GM19328 (cell line): ENCODE data around the gene CHST8.
"Not testable (repeated sequence)": the region's sequence is repeated elsewhere in the genome, so short reads cannot be mapped to it uniquely, and the experiment has no call there.

Experiments used
- ATAC-seq: cut with Tn5 transposase; IDR thresholded peaks from one replicate; pipeline ENCODE4 v1.9.1; 2021; ENCODE audit warnings: mild to moderate bottlenecking, moderate library complexity; ENCODE audit not compliant: unreplicated experiment

The CHST8 gene

DNA sequence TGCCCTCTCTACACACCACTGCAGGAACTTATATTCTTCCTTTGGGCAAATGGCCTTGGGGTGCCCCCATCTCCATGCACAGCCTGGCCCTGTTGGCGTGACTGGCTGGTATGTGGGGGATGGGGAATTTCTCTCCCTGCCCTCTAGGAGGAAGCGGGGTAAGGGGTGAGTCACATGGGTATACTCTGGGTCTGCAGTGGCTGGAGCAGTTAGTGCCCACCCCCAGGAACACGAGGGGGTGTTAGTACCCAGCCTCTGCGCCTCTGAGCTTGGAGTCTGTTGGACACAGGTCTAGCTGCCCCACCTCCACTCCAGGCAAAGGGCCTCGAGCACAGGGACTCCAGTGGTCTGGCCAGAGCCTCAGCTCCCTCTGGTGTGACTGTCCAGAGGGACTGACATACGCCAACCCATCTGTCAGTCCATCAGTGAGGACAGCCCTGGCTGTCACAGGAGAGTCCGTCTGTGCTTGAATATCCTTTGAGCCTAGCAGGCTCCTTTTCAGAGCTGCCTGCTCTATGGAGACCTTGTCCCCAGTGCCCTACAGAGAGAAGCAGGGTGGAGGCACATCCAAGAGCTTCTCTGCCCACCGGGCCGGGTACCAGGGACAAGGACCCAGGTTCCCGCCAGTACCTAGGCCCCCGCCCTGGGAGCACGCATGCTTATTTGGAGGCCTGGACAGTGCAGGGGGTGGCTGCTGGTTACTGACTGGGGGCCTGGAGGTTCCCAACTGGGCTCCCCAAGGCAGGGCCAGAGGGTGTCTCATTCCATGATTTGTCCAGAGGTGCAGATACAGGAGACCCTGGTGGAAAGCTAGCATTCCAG lies 66.6 kb downstream of the CHST8 start:
- no peak for ATAC-seq

DNA sequence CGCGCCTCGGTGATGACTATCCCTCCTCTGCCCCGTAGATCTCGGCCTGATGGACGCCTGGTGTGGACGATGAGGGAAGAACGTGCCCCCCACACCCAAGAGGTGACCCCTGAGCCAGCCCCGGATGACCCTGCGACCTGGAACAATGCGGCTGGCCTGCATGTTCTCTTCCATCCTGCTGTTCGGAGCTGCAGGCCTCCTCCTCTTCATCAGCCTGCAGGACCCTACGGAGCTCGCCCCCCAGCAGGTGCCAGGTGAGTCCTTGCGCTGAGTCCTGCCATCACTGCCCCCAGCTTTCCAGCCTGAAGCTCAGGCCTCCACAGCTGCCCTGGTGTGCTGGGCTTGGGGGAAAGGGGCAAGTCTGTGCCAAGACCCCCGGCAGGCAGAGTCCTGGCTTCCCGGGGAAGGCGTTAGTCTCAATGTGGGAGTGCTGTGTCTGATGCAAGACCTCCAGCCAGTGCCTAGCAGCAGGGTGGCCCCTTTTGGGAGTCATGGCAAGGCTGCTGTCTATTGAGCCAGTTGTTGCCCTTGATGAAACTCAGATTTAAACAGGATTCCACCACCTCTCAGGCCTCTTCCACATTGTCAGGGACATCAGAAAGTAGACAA lies 67.5 kb downstream of the CHST8 start:
- ATAC-seq: no peak

DNA sequence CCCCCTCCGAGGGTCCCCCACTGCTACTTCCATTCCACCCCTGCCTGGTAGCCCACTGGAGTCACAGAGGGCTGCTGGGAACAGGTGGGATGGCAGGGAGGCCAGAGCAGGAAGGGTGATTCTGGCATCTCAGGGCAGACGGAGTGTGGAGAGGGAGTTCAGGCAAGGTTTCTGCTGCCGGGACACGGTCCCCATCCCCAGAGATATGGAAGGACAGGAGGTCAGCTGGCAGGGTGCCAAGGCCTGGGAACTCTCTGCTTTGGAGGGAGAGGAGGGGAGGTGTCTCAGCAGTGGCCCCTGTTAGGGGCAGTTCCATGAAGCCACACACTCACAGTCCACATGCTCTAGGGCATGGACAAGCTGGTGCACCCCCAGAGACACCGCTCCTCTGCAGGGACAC lies 68.1 kb downstream of the CHST8 start:
- ATAC-seq: no peak

DNA sequence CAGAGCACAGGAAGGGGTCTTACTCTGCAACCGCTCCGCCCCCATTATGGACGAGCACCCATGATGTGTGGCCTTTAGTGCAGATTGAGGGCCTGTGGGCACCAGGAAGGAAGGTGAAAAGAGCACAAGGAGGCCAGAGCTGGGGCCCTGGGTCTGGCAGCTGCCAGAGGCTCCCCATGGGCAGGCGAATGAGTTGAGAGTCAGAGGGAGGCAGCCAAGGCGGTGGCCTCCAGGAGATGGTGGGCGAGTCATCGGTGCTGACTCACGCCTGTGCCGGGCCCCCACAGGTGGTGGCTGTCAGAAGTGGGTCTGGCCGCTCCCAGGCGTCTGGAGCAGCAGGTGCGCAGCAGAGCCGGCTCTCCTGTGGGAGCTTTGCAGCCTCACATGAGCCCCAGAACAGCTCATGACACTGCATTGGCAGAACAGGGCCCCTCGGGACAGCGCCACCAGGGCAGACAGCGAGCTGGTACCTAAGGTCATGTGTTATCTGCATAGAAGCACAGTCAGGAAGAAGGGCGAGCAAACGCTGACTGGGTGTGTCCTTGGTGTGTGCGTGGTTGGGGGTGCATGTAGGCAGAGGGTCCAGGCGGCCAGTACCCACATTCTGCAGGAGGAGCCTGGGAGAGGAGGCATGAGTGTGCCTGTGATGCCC lies 68.8 kb downstream of the CHST8 start:
- no peak for ATAC-seq

DNA sequence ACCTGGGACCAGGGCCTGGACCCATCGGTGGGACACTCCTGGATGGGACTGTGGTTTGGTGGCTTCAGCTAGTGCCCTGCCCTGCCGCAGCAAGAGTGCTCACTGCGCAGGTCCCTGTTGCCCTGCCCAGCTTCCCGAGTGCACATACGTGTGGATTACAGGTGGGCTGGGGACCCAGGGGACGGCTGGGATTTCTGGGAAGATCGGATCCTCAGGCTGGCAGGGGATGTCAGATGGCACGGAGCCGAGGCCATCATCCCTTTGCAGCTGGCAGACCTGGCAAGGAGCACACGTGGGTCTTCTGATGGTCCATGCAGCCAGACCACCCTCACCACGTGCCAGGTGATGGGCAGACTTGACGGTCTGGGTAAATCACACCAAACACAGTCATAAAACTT lies 69.3 kb downstream of the CHST8 start:
- ATAC-seq: no peak

DNA sequence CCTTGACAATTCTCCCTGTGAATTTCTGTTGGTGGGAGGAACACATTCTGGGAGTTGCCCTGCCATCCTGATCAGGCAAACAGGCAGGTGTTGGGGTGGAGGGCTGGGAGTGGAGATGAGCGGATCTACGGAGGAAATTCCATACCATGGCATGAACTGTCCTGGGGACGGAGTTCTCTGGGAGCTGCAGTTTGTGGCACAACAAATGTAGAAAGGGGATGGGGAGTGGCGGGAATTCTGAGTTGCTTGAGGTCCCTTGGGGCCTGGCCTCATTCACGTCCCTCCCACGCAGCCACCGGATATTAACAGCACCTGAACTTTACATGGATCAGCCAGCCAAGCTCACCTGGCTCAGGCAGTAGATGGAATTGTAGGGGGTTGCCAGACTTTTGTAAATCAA lies 70.0 kb downstream of the CHST8 start:
- no peak for ATAC-seq

DNA sequence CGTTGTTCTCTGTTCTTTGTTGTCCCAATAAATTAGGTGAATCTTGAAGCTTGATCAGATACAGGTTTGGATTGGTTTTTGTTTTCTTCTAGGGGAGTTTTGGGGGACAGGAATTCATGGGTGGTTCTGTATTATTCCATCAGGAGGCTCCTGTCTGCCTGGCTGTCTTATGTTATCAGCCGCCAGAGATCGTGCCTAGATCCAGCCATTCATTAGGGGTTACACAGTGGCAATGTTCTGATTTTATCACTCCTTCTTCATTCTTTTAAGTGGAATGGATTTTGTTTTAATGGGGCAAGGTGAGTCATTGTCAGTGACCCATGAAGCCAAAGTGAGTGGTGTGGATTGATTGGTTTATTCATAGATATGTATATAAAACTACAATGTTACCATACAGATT lies 71.9 kb downstream of the CHST8 start:
- ATAC-seq: no peak

DNA sequence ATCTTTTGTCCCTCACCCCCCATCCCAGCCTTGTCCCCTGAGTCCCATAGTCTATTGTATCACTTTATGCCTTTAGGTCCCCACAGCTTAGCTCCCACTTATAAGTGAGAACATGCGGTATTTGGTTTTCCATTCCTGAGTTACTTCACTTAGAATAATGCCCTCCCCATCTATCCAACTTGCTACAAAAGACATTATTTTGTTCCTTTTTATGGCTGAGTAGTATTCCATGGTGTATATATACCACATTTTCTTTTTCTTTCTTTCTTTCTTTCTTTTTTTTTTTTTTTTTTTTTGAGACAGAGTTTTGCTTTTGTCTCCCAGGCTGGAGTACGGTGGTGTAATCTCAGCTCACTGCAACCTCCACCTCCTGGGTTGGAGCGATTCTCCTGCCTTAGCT lies 73.8 kb downstream of the CHST8 start:
- ATAC-seq: not testable (repeated sequence)

DNA sequence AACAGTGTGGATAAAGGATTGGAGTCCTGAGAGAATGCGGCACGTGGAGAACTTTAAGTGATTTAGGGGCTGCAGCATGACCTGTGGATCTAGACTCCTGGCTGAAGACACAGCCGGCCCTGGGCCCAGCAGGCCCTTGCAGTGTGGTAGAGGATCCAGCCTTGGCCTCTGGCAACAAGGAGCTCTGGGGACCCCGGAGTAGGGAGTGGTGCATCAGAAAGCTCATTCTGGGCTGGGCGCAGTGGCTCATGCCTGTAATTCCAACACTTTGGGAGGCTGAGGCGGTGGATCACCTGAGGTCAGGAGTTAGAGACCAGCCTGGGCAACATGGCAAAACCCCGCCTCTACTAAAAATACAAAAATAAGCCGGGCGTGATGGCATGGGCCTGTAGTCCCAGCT lies 76.0 kb downstream of the CHST8 start:
- ATAC-seq: no peak

DNA sequence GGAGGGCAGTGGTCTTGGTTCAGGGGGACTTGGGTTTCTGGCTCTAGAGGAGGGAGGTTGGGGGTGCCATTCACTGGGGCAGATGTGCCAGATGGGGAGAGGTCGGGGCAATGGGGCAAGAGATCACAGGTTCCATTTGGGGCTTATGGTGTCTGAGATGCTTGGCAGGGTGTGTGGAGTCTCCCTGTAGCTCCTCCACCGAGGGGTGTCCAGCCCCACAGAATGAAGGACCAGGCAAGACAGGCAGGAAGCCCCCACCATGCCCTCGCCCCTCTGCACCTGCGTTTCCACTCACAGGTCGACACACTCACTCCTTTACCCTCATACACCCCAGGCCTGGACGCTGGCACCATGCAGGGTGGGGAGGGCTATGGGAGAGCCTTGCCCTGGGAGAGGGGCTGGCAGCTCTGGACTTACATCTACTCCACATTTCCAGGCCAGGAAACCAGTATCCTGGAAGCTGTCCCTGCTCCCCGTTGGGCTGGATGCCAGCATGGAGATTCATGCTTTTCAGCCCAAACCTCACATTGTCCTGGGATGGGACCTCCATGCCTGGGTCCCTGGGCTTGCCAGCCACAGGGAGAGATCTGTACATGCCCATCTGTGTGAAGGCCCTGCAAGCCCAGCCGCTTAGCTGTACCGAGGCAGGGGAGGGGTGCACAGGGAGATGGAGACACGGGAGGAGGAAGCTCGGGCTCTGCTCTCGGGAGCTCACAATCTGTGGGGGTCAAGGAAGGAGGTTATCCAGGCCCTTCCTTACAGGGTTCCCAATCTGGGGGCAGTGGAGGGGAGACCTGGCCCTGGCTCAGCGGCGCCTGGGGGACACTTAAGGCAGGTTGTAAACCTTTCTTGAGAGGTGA lies 77.1 kb downstream of the CHST8 start:
- ATAC-seq: no peak

DNA sequence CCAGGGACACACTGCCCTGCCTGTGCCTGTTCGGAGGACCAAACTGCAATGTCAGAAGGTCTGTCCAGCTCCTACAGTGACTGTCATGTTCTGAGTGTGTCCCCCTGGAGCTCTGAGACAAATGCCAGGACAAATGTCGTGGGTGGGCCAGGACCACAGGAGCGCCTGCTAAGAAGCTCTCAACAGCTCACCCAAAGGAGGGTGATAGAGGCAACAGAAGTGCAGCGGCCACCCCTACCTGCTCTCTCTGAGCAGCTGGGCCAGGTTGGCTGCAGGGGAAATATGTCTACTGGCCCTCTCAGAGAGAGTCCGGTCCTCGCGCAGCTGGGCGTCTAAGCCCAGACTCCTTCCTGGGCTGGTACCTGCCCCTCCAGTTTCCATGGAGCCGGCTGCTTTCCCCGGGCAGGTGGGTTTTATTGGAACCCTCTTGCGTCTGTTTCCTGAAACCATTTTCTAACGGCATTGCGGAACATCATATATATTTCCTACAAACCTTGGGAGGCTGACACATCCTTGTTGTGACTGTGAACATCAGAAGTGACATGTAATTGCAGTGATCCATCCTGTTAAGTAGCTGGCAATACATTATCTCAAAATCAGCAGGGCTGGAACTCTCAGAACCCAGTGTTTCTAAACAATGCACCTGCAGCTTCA lies 78.1 kb downstream of the CHST8 start:
- no peak for ATAC-seq

DNA sequence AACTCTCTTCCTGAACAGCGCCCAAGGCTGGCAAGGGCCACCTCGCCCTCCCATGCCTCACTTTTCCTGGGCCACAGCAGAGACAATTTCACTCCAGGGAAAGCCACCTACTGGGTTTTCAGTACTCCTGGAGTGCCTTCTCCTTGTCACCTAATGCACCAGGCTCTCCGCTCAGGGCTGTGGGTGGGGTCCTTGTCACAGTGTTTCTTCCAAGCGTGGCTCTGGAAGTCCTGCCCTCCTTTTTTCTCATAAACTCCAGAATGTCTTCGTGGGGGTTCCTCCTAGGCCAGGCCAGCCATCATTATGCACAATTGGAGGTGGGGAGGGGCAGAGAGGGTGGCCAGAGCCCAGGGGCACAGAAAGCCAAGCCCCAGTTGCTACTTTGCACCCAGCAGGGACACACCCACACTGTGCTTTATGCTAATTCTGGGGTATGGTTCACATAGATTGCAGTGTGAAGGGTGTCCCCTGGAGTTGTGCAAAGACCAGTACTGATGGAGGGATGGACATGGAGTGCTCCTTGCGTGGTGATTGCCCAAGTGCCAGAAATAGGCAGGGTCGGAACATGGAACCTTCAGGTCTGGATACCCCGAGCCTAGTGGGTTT lies 78.8 kb downstream of the CHST8 start:
- no peak for ATAC-seq

DNA sequence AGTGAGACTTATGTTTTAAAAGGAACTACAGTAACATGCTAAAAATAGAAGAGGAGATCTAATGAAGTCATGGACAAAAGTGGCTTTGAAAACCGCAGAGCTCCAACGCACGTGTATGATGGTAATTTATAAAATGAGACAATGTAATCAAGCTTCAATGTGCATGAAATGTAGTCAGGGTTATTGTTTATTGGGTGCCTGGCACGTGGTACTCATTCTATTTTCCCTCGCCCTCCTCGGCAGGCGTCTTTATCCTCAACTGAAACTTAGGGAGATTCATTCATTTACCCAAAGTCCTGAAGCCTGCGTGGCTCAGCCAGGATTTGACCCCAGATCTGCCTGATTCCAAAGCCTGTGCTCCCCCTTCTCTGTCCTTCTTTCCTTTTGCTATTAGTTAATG lies 79.8 kb downstream of the CHST8 start:
- ATAC-seq: no peak

DNA sequence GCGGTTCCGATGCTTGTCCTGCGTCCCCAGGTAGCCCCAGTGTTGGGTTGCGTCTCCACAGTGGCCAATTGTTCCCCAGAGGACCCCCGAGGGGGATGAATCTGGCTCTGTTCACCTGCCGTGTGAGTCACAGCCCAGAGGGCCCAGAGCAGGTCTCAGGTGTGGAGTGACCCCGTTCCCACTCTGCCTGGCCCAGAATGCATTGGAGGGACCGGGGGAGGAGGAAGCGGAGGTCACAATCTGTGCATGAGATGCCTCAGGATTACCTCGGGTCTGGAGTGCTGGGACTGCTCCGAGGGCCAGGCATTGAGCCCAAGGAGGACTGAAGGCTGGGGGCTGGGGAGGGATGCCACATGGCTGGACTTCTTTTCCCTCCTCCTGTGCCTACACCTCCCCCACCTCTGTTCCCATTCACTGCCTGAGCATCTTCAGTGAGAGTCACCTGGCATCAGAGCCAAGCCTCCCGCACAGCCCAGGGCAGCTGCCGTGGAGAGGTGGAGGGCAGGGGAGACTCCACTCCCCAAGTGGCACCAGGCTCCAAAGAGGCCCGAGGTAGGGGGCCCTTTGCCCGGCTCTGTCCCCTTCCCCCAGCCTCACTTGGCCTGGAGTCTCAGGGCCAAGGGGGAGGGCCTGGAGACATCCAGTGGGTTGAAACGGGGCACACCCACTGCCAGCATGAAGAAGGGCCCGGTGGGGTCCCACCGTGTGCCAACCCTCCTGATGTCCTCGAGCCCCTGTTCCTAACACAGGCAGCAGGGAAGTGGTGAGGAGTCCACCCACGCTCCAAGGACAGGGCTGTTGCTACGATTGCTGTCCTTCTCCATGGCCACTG lies 81.1 kb downstream of the CHST8 start:
- no peak for ATAC-seq

DNA sequence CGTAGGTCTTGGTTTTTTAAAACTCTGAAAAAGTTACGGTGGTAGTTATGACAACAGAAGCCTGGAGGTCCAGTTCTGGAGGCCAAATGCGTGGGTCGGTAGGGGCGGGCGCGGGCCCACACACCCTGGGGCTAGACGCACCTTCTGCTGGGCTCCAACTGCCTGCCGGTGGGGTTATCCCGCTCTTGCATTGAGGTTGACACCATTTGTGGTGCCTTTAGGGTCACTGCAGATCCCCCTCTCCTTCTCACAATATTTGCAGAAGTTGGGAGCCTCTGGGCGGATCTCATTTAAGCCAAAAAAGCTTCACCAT lies 81.6 kb downstream of the CHST8 start:
- no peak for ATAC-seq

DNA sequence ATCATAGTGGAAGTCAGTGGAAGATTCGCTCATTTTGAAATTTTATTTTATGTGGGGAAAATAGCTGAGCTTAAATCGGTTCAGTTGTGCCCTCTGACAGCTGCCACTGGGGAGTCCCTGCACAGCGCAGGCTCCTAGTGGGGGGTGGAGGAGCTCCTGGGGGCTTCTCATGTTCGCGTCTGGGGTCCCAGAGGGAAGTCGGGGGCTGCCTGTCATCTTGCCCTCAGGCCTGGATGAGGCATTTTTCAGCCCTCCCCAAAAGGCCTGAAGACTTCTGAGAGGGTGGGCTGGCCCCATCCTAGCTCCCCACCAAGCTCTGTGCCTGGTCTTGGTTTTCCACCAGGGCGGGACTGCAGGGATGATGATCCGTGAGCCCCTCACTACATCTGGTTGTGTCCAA lies 82.1 kb downstream of the CHST8 start:
- no peak for ATAC-seq

DNA sequence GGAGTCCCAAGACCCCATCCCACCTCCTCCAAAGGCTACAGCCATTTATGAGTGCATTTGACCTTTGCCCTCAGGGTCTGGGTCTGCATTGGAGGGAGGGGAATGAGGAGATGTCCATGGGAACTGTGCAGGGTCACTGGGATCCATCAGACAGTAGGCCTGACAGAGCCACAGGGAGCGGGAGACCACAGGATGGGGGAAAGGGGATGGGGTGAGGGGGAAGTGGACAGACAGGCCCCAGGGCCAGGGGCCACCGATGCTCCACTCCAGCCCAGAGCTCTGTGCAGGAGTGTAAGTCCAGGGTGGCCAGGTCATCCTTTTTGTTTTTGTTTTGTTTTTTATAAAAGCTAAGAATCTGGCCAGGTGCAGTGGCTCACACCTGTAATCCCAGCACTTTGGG lies 82.5 kb downstream of the CHST8 start:
- no peak for ATAC-seq

DNA sequence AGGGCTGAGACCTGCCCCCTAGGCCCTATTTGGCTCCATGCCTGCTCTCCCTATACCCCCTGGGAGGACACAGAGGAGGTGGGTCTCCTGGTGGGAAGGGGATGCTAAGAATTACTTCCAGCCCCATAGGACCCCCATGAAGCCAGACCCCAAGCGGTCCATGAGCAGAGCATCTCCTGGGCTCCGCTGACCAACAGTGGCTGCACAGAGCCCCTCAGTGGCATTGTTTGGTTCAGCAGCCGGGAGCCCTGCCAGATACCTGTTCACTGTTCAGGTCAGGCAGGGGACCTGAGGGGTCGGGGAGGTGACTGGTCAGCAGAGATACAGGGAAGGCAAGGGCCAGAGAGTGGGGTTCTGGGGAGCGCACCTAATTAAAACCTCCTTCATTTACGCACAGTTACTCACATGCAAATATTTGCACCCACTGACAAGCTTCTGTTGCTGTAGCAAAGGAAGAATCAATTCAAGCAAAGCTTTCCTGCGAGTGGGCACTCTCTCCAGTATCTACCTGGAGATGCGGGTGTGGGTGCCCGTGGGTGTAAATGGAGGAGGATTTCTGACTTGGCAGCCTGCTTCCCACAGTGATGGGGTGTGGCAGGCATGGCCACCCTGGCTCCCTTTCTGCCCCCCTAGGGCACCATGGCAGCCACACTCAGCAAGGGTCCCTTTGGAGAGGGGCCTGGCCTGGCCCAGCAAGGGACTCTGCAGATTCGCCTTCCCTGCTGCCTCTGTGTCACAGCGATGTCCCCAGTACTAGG lies 83.5 kb downstream of the CHST8 start:
- no peak for ATAC-seq

DNA sequence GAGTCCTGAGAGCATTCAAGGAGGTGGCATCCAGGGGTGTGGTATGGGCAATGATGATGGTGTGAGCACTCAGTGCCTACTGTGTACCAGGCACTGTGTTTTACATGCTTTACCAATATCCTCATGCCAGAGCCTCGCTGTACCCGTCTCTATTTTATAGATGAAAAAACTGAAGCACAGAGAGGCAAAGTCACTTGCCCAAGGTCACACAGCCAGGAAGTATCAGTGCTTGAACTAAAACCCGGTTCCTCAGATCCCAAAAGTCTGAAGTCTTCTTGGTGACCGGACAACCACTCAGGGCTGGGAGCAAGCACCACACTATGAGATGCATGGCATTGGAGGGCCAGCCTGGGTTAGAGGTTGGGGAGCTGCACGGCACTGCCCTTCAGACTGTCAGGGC lies 84.1 kb downstream of the CHST8 start:
- ATAC-seq: no peak
